Measurements from ENCODE around the gene RIN2.

DNA sequence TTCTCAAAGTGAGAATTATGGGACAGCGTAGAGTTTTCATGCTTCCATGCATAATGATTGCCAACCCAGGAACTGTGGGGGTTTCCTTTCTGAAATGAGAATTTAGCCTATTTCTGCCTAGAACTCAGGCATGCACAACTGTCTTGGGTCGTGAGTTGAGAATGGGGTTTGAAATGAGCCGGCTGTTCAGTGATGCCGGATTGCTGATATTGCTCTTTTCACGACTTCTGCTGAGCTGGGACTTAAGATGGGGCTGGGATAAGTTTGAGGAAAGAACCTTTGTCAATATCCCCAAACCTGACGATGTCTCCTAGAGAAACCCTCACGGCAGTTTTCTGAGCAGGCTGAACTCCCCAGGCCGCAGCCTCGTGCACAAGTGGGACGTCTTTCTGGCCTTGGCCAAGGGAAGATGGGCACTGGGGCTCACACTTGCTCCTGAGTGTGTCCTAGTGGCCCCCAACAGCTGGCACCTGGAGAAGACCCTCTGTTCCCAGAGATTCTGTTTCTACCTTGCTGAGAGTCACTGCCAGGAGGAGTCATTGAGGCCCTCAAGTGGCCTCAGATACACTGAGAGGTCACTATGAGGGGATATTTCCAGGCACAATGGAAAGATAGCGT is 34.1 kb upstream of the RIN2 start:
- no peak for TF ChIP-seq POLR2A (IDR thresholded peaks at IDR 0.05)
- TF ChIP-seq, protein P1, sequence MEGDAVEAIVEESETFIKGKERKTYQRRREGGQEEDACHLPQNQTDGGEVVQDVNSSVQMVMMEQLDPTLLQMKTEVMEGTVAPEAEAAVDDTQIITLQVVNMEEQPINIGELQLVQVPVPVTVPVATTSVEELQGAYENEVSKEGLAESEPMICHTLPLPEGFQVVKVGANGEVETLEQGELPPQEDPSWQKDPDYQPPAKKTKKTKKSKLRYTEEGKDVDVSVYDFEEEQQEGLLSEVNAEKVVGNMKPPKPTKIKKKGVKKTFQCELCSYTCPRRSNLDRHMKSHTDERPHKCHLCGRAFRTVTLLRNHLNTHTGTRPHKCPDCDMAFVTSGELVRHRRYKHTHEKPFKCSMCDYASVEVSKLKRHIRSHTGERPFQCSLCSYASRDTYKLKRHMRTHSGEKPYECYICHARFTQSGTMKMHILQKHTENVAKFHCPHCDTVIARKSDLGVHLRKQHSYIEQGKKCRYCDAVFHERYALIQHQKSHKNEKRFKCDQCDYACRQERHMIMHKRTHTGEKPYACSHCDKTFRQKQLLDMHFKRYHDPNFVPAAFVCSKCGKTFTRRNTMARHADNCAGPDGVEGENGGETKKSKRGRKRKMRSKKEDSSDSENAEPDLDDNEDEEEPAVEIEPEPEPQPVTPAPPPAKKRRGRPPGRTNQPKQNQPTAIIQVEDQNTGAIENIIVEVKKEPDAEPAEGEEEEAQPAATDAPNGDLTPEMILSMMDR (IDR thresholded peaks at IDR 0.05 in 4 of 5, conservative IDR thresholded peaks at IDR 0.05 in 1 of 5): no peak

Data from gastrocnemius medialis (tissue), 4 donors.